H9 (cell line): ENCODE measurements around the gene SLC23A2. TPM values are rescaled to one million over a fixed set of nuclear protein-coding genes. Genes with fewer than 3 reads are reported as not detected.

Source experiments
- DNase-seq: peaks from one replicate; pipeline ENCODE4 v3.0.0-alpha.2; 2017
- H2AFZ ChIP-seq: one replicate; pipeline ENCODE4 v1.6.1; 2013; ENCODE audit warnings: mild to moderate bottlenecking, low read length, control low read depth, moderate library complexity
- H2AK5ac ChIP-seq: 2 replicates; pipeline ENCODE4 v1.6.1; 2013; ENCODE audit warnings: low read length, control low read depth, mixed read lengths; ENCODE audit not compliant: insufficient read length
- H2BK120ac ChIP-seq: one replicate; pipeline ENCODE4 v1.6.1; 2013; ENCODE audit warnings: low read depth, mild to moderate bottlenecking, low read length, control low read depth, inconsistent platforms; ENCODE audit not compliant: poor library complexity, severe bottlenecking
- H2BK12ac ChIP-seq: 2 replicates; pipeline ENCODE4 v1.6.1; 2013; ENCODE audit warnings: low read length, control low read depth, mixed read lengths, low read depth; ENCODE audit not compliant: insufficient read length
- H2BK15ac ChIP-seq: 2 replicates; pipeline ENCODE4 v1.6.1; 2013; ENCODE audit warnings: low read depth, low read length, control low read depth
- H2BK20ac ChIP-seq: one replicate; pipeline ENCODE4 v1.6.1; 2013; ENCODE audit warnings: low read depth, mild to moderate bottlenecking, low read length, control low read depth, inconsistent platforms; ENCODE audit not compliant: poor library complexity, severe bottlenecking
- H2BK5ac ChIP-seq: 2 replicates; pipeline ENCODE4 v1.6.1; 2013; ENCODE audit warnings: low read length, control low read depth, mixed read lengths; ENCODE audit not compliant: insufficient read length
- H3K14ac ChIP-seq: 2 replicates; pipeline ENCODE4 v1.6.1; 2013; ENCODE audit warnings: low read length, control low read depth; ENCODE audit not compliant: insufficient read depth
- H3K18ac ChIP-seq: 2 replicates; pipeline ENCODE4 v1.6.1; 2013; ENCODE audit warnings: low read depth, mild to moderate bottlenecking, mixed read lengths, low read length, control low read depth; ENCODE audit not compliant: insufficient read length
- H3K23ac ChIP-seq: 2 replicates; pipeline ENCODE4 v1.6.1; 2013; ENCODE audit warnings: low read length, control low read depth, mixed read lengths, low read depth; ENCODE audit not compliant: insufficient read length
- H3K23me2 ChIP-seq: 2 replicates; pipeline ENCODE4 v1.6.1; 2013; ENCODE audit warnings: low read depth, mild to moderate bottlenecking, mixed read lengths, low read length, control low read depth; ENCODE audit not compliant: insufficient read length, poor library complexity, severe bottlenecking
- H3K27ac ChIP-seq: 2 replicates; pipeline ENCODE4 v1.5.1; 2013; ENCODE audit warnings: low read length, control low read depth, mixed read lengths, low read depth; ENCODE audit not compliant: insufficient read length
- H3K27me3 ChIP-seq: 2 replicates; pipeline ENCODE4 v1.6.1; 2013; ENCODE audit warnings: low read length, control low read depth, inconsistent platforms; ENCODE audit not compliant: insufficient read depth
- H3K4ac ChIP-seq: 2 replicates; pipeline ENCODE4 v1.6.1; 2013; ENCODE audit warnings: low read depth, mild to moderate bottlenecking, control low read depth, inconsistent platforms, low read length, moderate library complexity
- H3K4me1 ChIP-seq: 2 replicates; pipeline ENCODE4 v1.6.1; 2013; ENCODE audit warnings: low read length, control low read depth, inconsistent platforms; ENCODE audit not compliant: insufficient read depth
- H3K4me2 ChIP-seq: 2 replicates; pipeline ENCODE4 v1.6.1; 2013; ENCODE audit warnings: low read length, control low read depth, mixed read lengths; ENCODE audit not compliant: insufficient read length, insufficient read depth
- H3K56ac ChIP-seq: 2 replicates; pipeline ENCODE4 v1.6.1; 2013; ENCODE audit warnings: low read depth, mild to moderate bottlenecking, mixed read lengths, low read length, control low read depth; ENCODE audit not compliant: insufficient read length
- H3K79me1 ChIP-seq: 2 replicates; pipeline ENCODE4 v1.6.1; 2013; ENCODE audit warnings: low read depth, mild to moderate bottlenecking, moderate library complexity, low read length, control low read depth, inconsistent platforms; ENCODE audit not compliant: insufficient read depth, poor library complexity, severe bottlenecking
- H3K79me2 ChIP-seq: 2 replicates; pipeline ENCODE4 v1.6.1; 2013; ENCODE audit warnings: low read length, control low read depth, inconsistent platforms; ENCODE audit not compliant: insufficient read depth
- H3K9ac ChIP-seq: 2 replicates; pipeline ENCODE4 v1.6.1; 2013; ENCODE audit warnings: low read length, control low read depth, mixed read lengths; ENCODE audit not compliant: insufficient read length; ENCODE audit errors: extremely low read depth
- H3K9me3 ChIP-seq: one replicate; pipeline ENCODE4 v1.6.1; 2013; ENCODE audit warnings: low read depth, low read length, inconsistent platforms; ENCODE audit not compliant: control insufficient read depth
- H3T11ph ChIP-seq: one replicate; pipeline ENCODE4 v1.6.1; 2013; ENCODE audit warnings: mild to moderate bottlenecking, low read length, control low read depth, inconsistent platforms
- H4K20me1 ChIP-seq: one replicate; pipeline ENCODE4 v1.6.1; 2013; ENCODE audit not compliant: control insufficient read depth, insufficient read length, insufficient read depth
- H4K5ac ChIP-seq: 2 replicates; pipeline ENCODE4 v1.6.1; 2013; ENCODE audit warnings: low read depth, mild to moderate bottlenecking, mixed read lengths, low read length, control low read depth; ENCODE audit not compliant: insufficient read length
- H4K8ac ChIP-seq: replicated peaks from 2 replicates; pipeline ENCODE4 v1.6.1; 2013; ENCODE audit warnings: low read length, control low read depth, mixed read lengths, low read depth; ENCODE audit not compliant: insufficient read length
- H4K91ac ChIP-seq: 2 replicates; pipeline ENCODE4 v1.6.1; 2013; ENCODE audit warnings: low read depth, mild to moderate bottlenecking, moderate library complexity, mixed read lengths, low read length, control low read depth; ENCODE audit not compliant: insufficient read length
- H3K27ac Mint-ChIP-seq, 3 experiments: 2 replicates in 2 of 3; 3 replicates in 1 of 3; pipeline ENCODE4 v1.8.0; 2020 to 2021; ENCODE audit warnings: mixed read lengths in 3 of 3, mild to moderate bottlenecking in 1 of 3, moderate library complexity in 1 of 3
- H3K27me3 Mint-ChIP-seq: 2 replicates; pipeline ENCODE4 v1.8.0; 2021; ENCODE audit warnings: low read depth, mild to moderate bottlenecking, moderate library complexity, mixed read lengths
- H3K36me3 Mint-ChIP-seq, 3 experiments: 2 replicates in 2 of 3; 3 replicates in 1 of 3; pipeline ENCODE4 v1.8.0; 2020 to 2021; ENCODE audit warnings: low read depth in 3 of 3, mixed read lengths in 3 of 3; ENCODE audit not compliant: insufficient read depth in 1 of 3
- H3K4me1 Mint-ChIP-seq, 2 experiments: 2 replicates each; pipeline ENCODE4 v1.8.0; 2020; ENCODE audit warnings: mixed read lengths in 2 of 2
- H3K4me3 Mint-ChIP-seq, 2 experiments: 2 replicates in 1 of 2; 3 replicates in 1 of 2; pipeline ENCODE4 v1.8.0; 2020 to 2021; ENCODE audit warnings: mild to moderate bottlenecking in 2 of 2, mixed read lengths in 2 of 2, moderate library complexity in 1 of 2
- H3K9me3 Mint-ChIP-seq, 2 experiments: 2 replicates in 1 of 2; 3 replicates in 1 of 2; pipeline ENCODE4 v1.8.0; 2020; ENCODE audit warnings: mild to moderate bottlenecking in 2 of 2, mixed read lengths in 2 of 2, moderate library complexity in 1 of 2
- CTCF ChIP-seq: fragments of 200-600 bp; sonication (generic); conservative IDR thresholded peaks from 3 replicates; pipeline ENCODE4 v1.8.0; 2021; ENCODE audit warnings: antibody characterized with exemption, mild to moderate bottlenecking
- WGBS: extraction: QIAGEN DNeasy Blood & Tissue Kit; methylation state at CpG from one replicate; pipeline ENCODE4 v1.1.7; 2013; ENCODE audit warnings: missing lambda C conversion rate, low lambda C conversion rate, mixed read lengths; ENCODE audit not compliant: insufficient read length; ENCODE audit errors: extremely low coverage; 5-methylcytosine and 5-hydroxymethylcytosine counted together
- total RNA-seq: library from RNA; stranded (reverse); gene quantifications from 2 replicates; pipeline ENCODE4 v1.2.1, GENCODE V29; 2021

The SLC23A2 gene
- total RNA-seq, 1 experiment from 2014 or later = 16.5 TPM

- H3K23ac ChIP-seq = no peak overlapping the region
- H4K8ac ChIP-seq = no peak overlapping the region
- no peak overlapping the region for H2BK120ac ChIP-seq
- Mint-ChIP-seq H3K27me3 (no peaks in the 10 kb centered on the region), H3K4me1 (peaks cover 7% of the 10 kb centered on the region in 2 experiments), H3K27ac (peak overlapping the region in 2 of 3 experiments; percentile 33 to 62; a peak in 2 of 7 replicates), H3K36me3 (no peaks in the 10 kb centered on the region; a peak in 1 of 7 replicates), H3K4me3 (no peak overlapping the region), H3K9me3 (no peaks in the 10 kb centered on the region)
- no peaks in the 10 kb centered on the region for H4K20me1 ChIP-seq
- no peak overlapping the region for H2BK12ac ChIP-seq
- H2AK5ac ChIP-seq = no peak overlapping the region
- no peak overlapping the region for H2BK5ac ChIP-seq
- H2AFZ ChIP-seq = no peak overlapping the region
- H3K4ac ChIP-seq = no peak overlapping the region
- no peak overlapping the region for H3K18ac ChIP-seq
- WGBS = no CpG with 5 or more reads among the region's 5 CpGs
- H3K9ac ChIP-seq = no peak overlapping the region
- no peaks in the 10 kb centered on the region for H3K79me1 ChIP-seq
- H3K4me2 ChIP-seq = no peak overlapping the region
- no peak overlapping the region for H3K27ac ChIP-seq
- H2BK20ac ChIP-seq = no peak overlapping the region
- no peak overlapping the region for H4K91ac ChIP-seq
- no peaks in the 10 kb centered on the region for H3K27me3 ChIP-seq
- H3K9me3 ChIP-seq = no peaks in the 10 kb centered on the region
- DNase-seq = no peak
- no peak overlapping the region for H3T11ph ChIP-seq
- no peaks in the 10 kb centered on the region for H3K79me2 ChIP-seq
- H3K23me2 ChIP-seq = no peaks in the 10 kb centered on the region
- no peak for TF ChIP-seq CTCF
- H3K4me1 ChIP-seq = 0 out of 2 replicates have a peak, but pooled peaks cover 3% of the 10 kb centered on the region
- H3K56ac ChIP-seq = no peak overlapping the region
- no peak overlapping the region for H2BK15ac ChIP-seq
- no peak overlapping the region for H4K5ac ChIP-seq
- H3K14ac ChIP-seq = no peak overlapping the region
These were observed 59.0 kb downstream of the SLC23A2 start for GRCh38 chr20:4942331-4942730.
